Neuronal stem cell (in vitro differentiated cells): ENCODE results near the gene HOXD3.

Experiments
- DNase-seq: peaks from one replicate; pipeline ENCODE4 v3.0.0-alpha.2; 2013; ENCODE audit warnings: low spot score
- H2AFZ ChIP-seq: one replicate; pipeline ENCODE4 v1.6.1; 2013; ENCODE audit warnings: mild to moderate bottlenecking, low read length, inconsistent platforms
- H2AK5ac ChIP-seq: 2 replicates; pipeline ENCODE4 v1.6.1; 2013; ENCODE audit warnings: low read depth, mild to moderate bottlenecking, inconsistent platforms, low read length, moderate library complexity, mixed read lengths
- H2BK120ac ChIP-seq: 2 replicates; pipeline ENCODE4 v1.6.1; 2013; ENCODE audit warnings: low read depth, mild to moderate bottlenecking, inconsistent platforms, low read length, moderate library complexity, mixed read lengths
- H2BK12ac ChIP-seq: one replicate; pipeline ENCODE4 v1.6.1; 2013; ENCODE audit warnings: low read length, inconsistent platforms
- H2BK15ac ChIP-seq: 2 replicates; pipeline ENCODE4 v1.6.1; 2013; ENCODE audit warnings: mild to moderate bottlenecking, low read length, inconsistent platforms, mixed read lengths
- H2BK5ac ChIP-seq: one replicate; pipeline ENCODE4 v1.6.1; 2013; ENCODE audit warnings: inconsistent platforms, mild to moderate bottlenecking, low read length, moderate library complexity
- H3K14ac ChIP-seq: one replicate; pipeline ENCODE4 v1.6.1; 2013; ENCODE audit warnings: low read length, inconsistent platforms
- H3K18ac ChIP-seq: 2 replicates; pipeline ENCODE4 v1.6.1; 2013; ENCODE audit warnings: low read length, inconsistent platforms
- H3K23ac ChIP-seq: 2 replicates; pipeline ENCODE4 v1.6.1; 2013; ENCODE audit warnings: low read depth, mild to moderate bottlenecking, mixed read lengths, low read length, inconsistent platforms; ENCODE audit not compliant: poor library complexity
- H3K27ac ChIP-seq: replicated peaks from 3 replicates; pipeline ENCODE4 v1.5.1; 2013; ENCODE audit warnings: low read length, inconsistent platforms
- H3K27me3 ChIP-seq, 3 experiments: 2 replicates each; pipeline ENCODE4 v1.6.1; 2013; ENCODE audit warnings: low read length in 3 of 3, mild to moderate bottlenecking in 2 of 3, inconsistent platforms in 1 of 3, low read depth in 1 of 3, mixed read lengths in 1 of 3, moderate library complexity in 1 of 3; ENCODE audit not compliant: control insufficient read depth in 3 of 3, insufficient read depth in 3 of 3
- H3K36me3 ChIP-seq, 2 donors: replicated peaks in 1 of 2; 2 replicates each; pipeline ENCODE4 v1.6.1; 2013; ENCODE audit warnings: low read length in 2 of 2; ENCODE audit not compliant: control insufficient read depth in 2 of 2, insufficient read depth in 2 of 2
- H3K4ac ChIP-seq: 2 replicates; pipeline ENCODE4 v1.6.1; 2013; ENCODE audit warnings: inconsistent platforms, mild to moderate bottlenecking, low read length, moderate library complexity
- H3K4me1 ChIP-seq, 2 donors: 1 replicate in 1 of 2; 2 replicates in 1 of 2; pipeline ENCODE4 v1.6.1; 2013; ENCODE audit warnings: low read length in 2 of 2, low read depth in 1 of 2; ENCODE audit not compliant: control insufficient read depth in 2 of 2, insufficient read depth in 1 of 2
- H3K4me2 ChIP-seq: one replicate; pipeline ENCODE4 v1.6.1; 2013; ENCODE audit warnings: mild to moderate bottlenecking, low read length, inconsistent platforms; ENCODE audit not compliant: insufficient read depth, poor library complexity, severe bottlenecking
- H3K4me3 ChIP-seq, 2 donors: 2 replicates each; pipeline ENCODE4 v1.5.1; 2013; ENCODE audit warnings: low read length in 2 of 2, mild to moderate bottlenecking in 2 of 2, inconsistent platforms in 1 of 2, moderate library complexity in 1 of 2
- H3K79me1 ChIP-seq: one replicate; pipeline ENCODE4 v1.6.1; 2013; ENCODE audit warnings: low read depth, mild to moderate bottlenecking, inconsistent platforms, low read length, moderate library complexity
- H3K9ac ChIP-seq: one replicate; pipeline ENCODE4 v1.6.1; 2013; ENCODE audit warnings: mild to moderate bottlenecking, low read depth, low read length, inconsistent platforms; ENCODE audit not compliant: poor library complexity
- H3K9me3 ChIP-seq, 2 donors: replicated peaks in 1 of 2; 2 replicates each; pipeline versions ENCODE3 to v1.6.1; 2013; ENCODE audit warnings: low read length in 2 of 2, mild to moderate bottlenecking in 2 of 2, inconsistent platforms in 1 of 2, low read depth in 1 of 2, mixed read lengths in 1 of 2, moderate library complexity in 1 of 2; ENCODE audit not compliant: control insufficient read depth in 2 of 2, insufficient read depth in 1 of 2
- H4K8ac ChIP-seq: one replicate; pipeline ENCODE4 v1.6.1; 2013; ENCODE audit warnings: low read depth, mild to moderate bottlenecking, inconsistent platforms, low read length, moderate library complexity
- H4K91ac ChIP-seq: one replicate; pipeline ENCODE4 v1.6.1; 2013; ENCODE audit warnings: low read length, low read depth, mild to moderate bottlenecking, inconsistent platforms; ENCODE audit not compliant: poor library complexity
- WGBS, 2 donors: extraction: QIAGEN DNeasy Blood & Tissue Kit; methylation state at CpG; one replicate each; pipeline ENCODE4 v1.1.7; 2013; ENCODE audit warnings: missing lambda C conversion rate in 2 of 2, mixed read lengths in 1 of 2; ENCODE audit not compliant: insufficient read length in 2 of 2, insufficient replicate concordance in 1 of 2; ENCODE audit errors: extremely low coverage in 2 of 2; 5-methylcytosine and 5-hydroxymethylcytosine counted together

Gene HOXD3

DNA sequence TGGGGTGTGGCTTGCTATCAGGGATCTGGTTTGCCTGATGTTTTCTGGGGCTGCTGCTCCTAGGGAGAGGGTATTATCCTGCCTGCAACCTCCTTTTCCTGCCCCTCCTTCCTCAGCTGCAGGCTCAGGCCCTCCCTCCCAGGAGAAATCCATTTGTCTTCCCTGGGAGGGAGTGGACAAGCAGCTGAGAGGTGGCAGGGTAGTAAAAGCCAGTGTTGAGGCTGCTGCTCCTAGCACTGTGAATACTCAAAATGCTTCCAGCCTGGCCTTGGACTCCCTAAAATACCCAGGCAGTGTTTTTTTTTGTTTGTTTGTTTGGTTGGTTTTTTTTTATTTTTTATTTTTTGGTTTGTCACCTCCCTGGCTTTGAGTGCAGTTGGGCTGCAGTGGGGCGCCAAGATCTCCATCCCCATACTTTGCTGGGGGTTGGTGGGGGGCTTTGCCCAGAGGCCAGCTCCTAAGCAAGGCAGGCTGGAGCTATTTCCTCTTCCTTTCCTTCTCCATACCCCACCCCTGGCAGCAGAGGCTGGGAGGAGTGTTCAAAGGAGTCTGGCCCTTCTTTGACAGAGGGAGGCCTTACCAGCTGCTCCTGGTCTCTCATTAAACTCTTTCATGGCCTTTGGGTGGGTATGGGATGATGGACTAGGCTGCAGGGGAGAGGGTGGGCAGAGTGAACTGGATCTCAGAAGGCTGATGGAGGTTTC, 13.6 kb downstream of the HOXD3 start:
- no peak overlapping the region for H3K9ac ChIP-seq
- no peak overlapping the region for H3K14ac ChIP-seq
- H4K8ac ChIP-seq, result no peak overlapping the region
- no peak overlapping the region for H3K4me2 ChIP-seq
- no peak overlapping the region for H3K18ac ChIP-seq
- no peaks in the 10 kb centered on the region for H3K36me3 ChIP-seq
- H2BK120ac ChIP-seq, result no peak overlapping the region
- H3K4me1 ChIP-seq, result peaks cover 7 to 8% of the 10 kb centered on the region in 2 donors
- no peak overlapping the region for H2BK12ac ChIP-seq
- no CpG with 5 or more reads among the region's 1 CpG for WGBS, 2 donors
- no peak overlapping the region for H3K27ac ChIP-seq
- no peak overlapping the region for H2AK5ac ChIP-seq
- DNase-seq, result no peak
- H2BK5ac ChIP-seq, result no peak overlapping the region
- H4K91ac ChIP-seq, result no peak overlapping the region
- H3K79me1 ChIP-seq, result no peaks in the 10 kb centered on the region
- no peak overlapping the region for H3K4ac ChIP-seq
- H2BK15ac ChIP-seq, result no peak overlapping the region
- no peak overlapping the region for H3K23ac ChIP-seq
- H3K4me3 ChIP-seq, result no peak overlapping the region
- H3K27me3 ChIP-seq, result peaks cover 28 to 98% (median 86%) of the 10 kb centered on the region in 3 experiments
- H2AFZ ChIP-seq, result no peak overlapping the region
- peaks cover 3 to 4% of the 10 kb centered on the region in 2 donors for H3K9me3 ChIP-seq

- Histone ChIP-seq H4K91ac (no peak overlapping the region), H2AFZ (peak overlapping the region; percentile 85), H2BK120ac (no peak overlapping the region), H3K4ac (no peak overlapping the region), H3K9ac (no peak overlapping the region), H3K4me3 (no peak overlapping the region), H3K23ac (peak overlapping the region; percentile 90), H3K4me1 (peaks cover 7 to 8% of the 10 kb centered on the region in 2 donors), H2BK15ac (no peak overlapping the region), H2BK5ac (no peak overlapping the region), H3K79me1 (no peaks in the 10 kb centered on the region), H3K27me3 (peaks cover 29 to 98% (median 86%) of the 10 kb centered on the region in 3 experiments), H3K27ac (no peak overlapping the region), H3K9me3 (peaks cover 4 to 6% of the 10 kb centered on the region in 2 donors), H3K14ac (no peak overlapping the region), H3K4me2 (no peak overlapping the region), H2BK12ac (no peak overlapping the region), H4K8ac (no peak overlapping the region), H3K18ac (peak overlapping the region; percentile 78), H2AK5ac (no peak overlapping the region), H3K36me3 (no peaks in the 10 kb centered on the region)
- WGBS, 2 donors, result no CpG with 5 or more reads among the region's 51 CpGs
- DNase-seq, result no peak
These were observed 14.4 kb downstream of the HOXD3 start for GRCh38 chr2:176171351-176172006.

DNA sequence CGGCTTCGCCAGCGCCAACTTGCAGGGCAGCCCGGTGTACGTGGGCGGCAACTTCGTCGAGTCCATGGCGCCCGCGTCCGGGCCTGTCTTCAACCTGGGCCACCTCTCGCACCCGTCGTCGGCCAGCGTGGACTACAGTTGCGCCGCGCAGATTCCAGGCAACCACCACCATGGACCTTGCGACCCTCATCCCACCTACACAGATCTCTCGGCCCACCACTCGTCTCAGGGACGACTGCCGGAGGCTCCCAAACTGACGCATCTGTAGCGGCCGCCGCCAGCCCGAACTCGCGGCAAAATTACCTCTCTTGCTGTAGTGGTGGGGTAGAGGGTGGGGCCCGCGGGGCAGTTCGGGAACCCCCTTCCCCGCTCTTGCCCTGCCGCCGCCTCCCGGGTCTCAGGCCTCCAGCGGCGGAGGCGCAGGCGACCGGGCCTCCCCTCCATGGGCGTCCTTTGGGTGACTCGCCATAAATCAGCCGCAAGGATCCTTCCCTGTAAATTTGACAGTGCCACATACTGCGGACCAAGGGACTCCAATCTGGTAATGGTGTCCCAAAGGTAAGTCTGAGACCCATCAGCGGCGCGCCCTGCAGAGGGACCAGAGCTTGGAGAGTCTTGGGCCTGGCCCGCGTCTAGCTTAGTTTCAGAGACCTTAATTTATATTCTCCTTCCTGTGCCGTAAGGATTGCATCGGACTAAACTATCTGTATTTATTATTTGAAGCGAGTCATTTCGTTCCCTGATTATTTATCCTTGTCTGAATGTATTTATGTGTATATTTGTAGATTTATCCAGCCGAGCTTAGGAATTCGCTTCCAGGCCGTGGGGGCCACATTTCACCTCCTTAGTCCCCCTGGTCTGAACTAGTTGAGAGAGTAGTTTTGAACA, 15.1 kb downstream of the HOXD3 start:
- H3K4ac ChIP-seq, result no peak overlapping the region
- H3K79me1 ChIP-seq, result no peaks in the 10 kb centered on the region
- no CpG with 5 or more reads among the region's 60 CpGs for WGBS, 2 donors
- H2BK12ac ChIP-seq, result no peak overlapping the region
- H4K8ac ChIP-seq, result no peak overlapping the region
- H2BK15ac ChIP-seq, result no peak overlapping the region
- no peak overlapping the region for H3K27ac ChIP-seq
- H3K36me3 ChIP-seq, result no peaks in the 10 kb centered on the region
- H2AK5ac ChIP-seq, result no peak overlapping the region
- peak overlapping the region; percentile 78 for H3K18ac ChIP-seq
- no peak overlapping the region for H3K14ac ChIP-seq
- H3K23ac ChIP-seq, result peak overlapping the region; percentile 90
- no peak for DNase-seq
- H3K27me3 ChIP-seq, result peaks cover 34 to 98% (median 88%) of the 10 kb centered on the region in 3 experiments
- peak overlapping the region; percentile 35 for H3K9ac ChIP-seq
- peaks cover 4 to 6% of the 10 kb centered on the region in 2 donors for H3K9me3 ChIP-seq
- peaks cover 7 to 8% of the 10 kb centered on the region in 2 donors for H3K4me1 ChIP-seq
- no peak overlapping the region for H3K4me3 ChIP-seq
- H4K91ac ChIP-seq, result no peak overlapping the region
- no peak overlapping the region for H2BK5ac ChIP-seq
- H3K4me2 ChIP-seq, result no peak overlapping the region
- no peak overlapping the region for H2BK120ac ChIP-seq
- peak overlapping the region; percentile 85 for H2AFZ ChIP-seq
